Nephron progenitor cell (in vitro differentiated cells): Measurements from ENCODE around the gene SPATA9.
A peak's percentile ranks its signal among the peaks of the same experiment; 100 is the strongest.

Experiments used
- DNase-seq: peaks from one replicate; pipeline ENCODE4 v3.0.0; 2021
- H3K27ac Mint-ChIP-seq: 2 replicates; pipeline ENCODE4 v1.8.0; 2021; ENCODE audit warnings: mild to moderate bottlenecking, moderate library complexity, mixed read lengths
- H3K27me3 Mint-ChIP-seq: 2 replicates; pipeline ENCODE4 v1.8.0; 2021; ENCODE audit warnings: mild to moderate bottlenecking, low read depth, mixed read lengths; ENCODE audit not compliant: poor library complexity
- H3K36me3 Mint-ChIP-seq: 2 replicates; pipeline ENCODE4 v1.8.0; 2021; ENCODE audit warnings: low read depth, mixed read lengths
- H3K4me1 Mint-ChIP-seq: 2 replicates; pipeline ENCODE4 v1.8.0; 2021; ENCODE audit warnings: mixed read lengths
- H3K4me3 Mint-ChIP-seq: 2 replicates; pipeline ENCODE4 v1.8.0; 2021; ENCODE audit warnings: mild to moderate bottlenecking, moderate library complexity, mixed read lengths
- H3K9me3 Mint-ChIP-seq: 2 replicates; pipeline ENCODE4 v1.8.0; 2021; ENCODE audit warnings: mild to moderate bottlenecking, moderate library complexity, mixed read lengths
- CTCF ChIP-seq: fragments of 200-600 bp; sonication (generic); IDR thresholded peaks from 2 replicates; pipeline ENCODE4 v1.5.0; 2021; ENCODE audit warnings: antibody characterized with exemption

Gene SPATA9

GRCh38 chr5:95664204-95664786 is 18.5 kb downstream of the SPATA9 start:
- no peak overlapping the region for H3K27ac Mint-ChIP-seq
- H3K4me1 Mint-ChIP-seq: no peaks in the 10 kb centered on the region
- H3K36me3 Mint-ChIP-seq: no peaks in the 10 kb centered on the region
- peak; percentile 84 for TF ChIP-seq CTCF
- no peaks in the 10 kb centered on the region for H3K9me3 Mint-ChIP-seq
- H3K4me3 Mint-ChIP-seq: no peak overlapping the region
- no peaks in the 10 kb centered on the region for H3K27me3 Mint-ChIP-seq
- DNase-seq: peak; percentile 31

GRCh38 chr5:95662946-95663345 is 19.8 kb downstream of the SPATA9 start:
- no peak overlapping the region for H3K27ac Mint-ChIP-seq
- H3K4me1 Mint-ChIP-seq: no peaks in the 10 kb centered on the region
- H3K9me3 Mint-ChIP-seq: no peaks in the 10 kb centered on the region
- DNase-seq: no peak
- H3K4me3 Mint-ChIP-seq: no peak overlapping the region
- no peak for TF ChIP-seq CTCF
- H3K36me3 Mint-ChIP-seq: no peaks in the 10 kb centered on the region
- H3K27me3 Mint-ChIP-seq: no peaks in the 10 kb centered on the region

GRCh38 chr5:95660060-95660459 is 22.7 kb downstream of the SPATA9 start:
- H3K27ac Mint-ChIP-seq: no peak overlapping the region
- no peak for TF ChIP-seq CTCF
- no peaks in the 10 kb centered on the region for H3K36me3 Mint-ChIP-seq
- DNase-seq: no peak
- H3K4me1 Mint-ChIP-seq: no peaks in the 10 kb centered on the region
- no peaks in the 10 kb centered on the region for H3K27me3 Mint-ChIP-seq
- no peak overlapping the region for H3K4me3 Mint-ChIP-seq
- H3K9me3 Mint-ChIP-seq: no peaks in the 10 kb centered on the region

- H3K36me3 Mint-ChIP-seq: peaks cover 13% of the 10 kb centered on the region
- no peaks in the 10 kb centered on the region for H3K4me1 Mint-ChIP-seq
- no peak for DNase-seq
- H3K27ac Mint-ChIP-seq: no peak overlapping the region
- no peaks in the 10 kb centered on the region for H3K27me3 Mint-ChIP-seq
- no peak overlapping the region for H3K4me3 Mint-ChIP-seq
- no peak for TF ChIP-seq CTCF
- H3K9me3 Mint-ChIP-seq: no peaks in the 10 kb centered on the region
Measured at GRCh38 chr5:95655575-95655974, 27.2 kb downstream of the SPATA9 start.

- H3K9me3 Mint-ChIP-seq: no peaks in the 10 kb centered on the region
- H3K36me3 Mint-ChIP-seq: peaks cover 13% of the 10 kb centered on the region
- H3K4me1 Mint-ChIP-seq: no peaks in the 10 kb centered on the region
- no peaks in the 10 kb centered on the region for H3K27me3 Mint-ChIP-seq
- H3K4me3 Mint-ChIP-seq: no peak overlapping the region
- H3K27ac Mint-ChIP-seq: no peak overlapping the region
- no peak for DNase-seq
- no peak for TF ChIP-seq CTCF
Measured at GRCh38 chr5:95654196-95654595, 28.6 kb downstream of the SPATA9 start.

GRCh38 chr5:95652849-95653248 is 29.9 kb downstream of the SPATA9 start:
- no peak for TF ChIP-seq CTCF
- Mint-ChIP-seq H3K27ac (no peak overlapping the region), H3K27me3 (no peaks in the 10 kb centered on the region), H3K9me3 (no peaks in the 10 kb centered on the region), H3K4me1 (peaks cover 4% of the 10 kb centered on the region), H3K36me3 (peaks cover 13% of the 10 kb centered on the region), H3K4me3 (no peak overlapping the region)
- no peak for DNase-seq
